Rectal smooth muscle tissue (tissue), 1 donor: ENCODE data around the gene PCED1A.
A peak's percentile ranks its signal among the peaks of the same experiment; 100 is the strongest.

Source experiments
- H3K27ac ChIP-seq: one replicate; pipeline ENCODE4 v1.7.0; 2013; ENCODE audit warnings: low read depth, low read length, inconsistent platforms
- H3K27me3 ChIP-seq: one replicate; pipeline ENCODE4 v1.7.0; 2013; ENCODE audit warnings: low read length; ENCODE audit not compliant: control insufficient read depth, insufficient read depth
- H3K36me3 ChIP-seq: one replicate; pipeline ENCODE4 v1.7.0; 2013; ENCODE audit warnings: low read length; ENCODE audit not compliant: control insufficient read depth, insufficient read depth
- H3K4me1 ChIP-seq: one replicate; pipeline ENCODE4 v1.7.0; 2013; ENCODE audit warnings: low read length; ENCODE audit not compliant: control insufficient read depth, insufficient read depth
- H3K4me3 ChIP-seq: one replicate; pipeline ENCODE4 v1.7.0; 2013; ENCODE audit warnings: low read length
- H3K9ac ChIP-seq: one replicate; pipeline ENCODE4 v1.7.0; 2013; ENCODE audit warnings: low read length

The PCED1A gene

GRCh38 chr20:2805689-2806350 is 34.6 kb downstream of the PCED1A start:
- Histone ChIP-seq H3K9ac (no peak overlapping the region), H3K27ac (no peak overlapping the region), H3K36me3 (no peaks in the 10 kb centered on the region), H3K4me3 (no peak overlapping the region), H3K4me1 (no peaks in the 10 kb centered on the region), H3K27me3 (peaks cover 8% of the 10 kb centered on the region)

DNA sequence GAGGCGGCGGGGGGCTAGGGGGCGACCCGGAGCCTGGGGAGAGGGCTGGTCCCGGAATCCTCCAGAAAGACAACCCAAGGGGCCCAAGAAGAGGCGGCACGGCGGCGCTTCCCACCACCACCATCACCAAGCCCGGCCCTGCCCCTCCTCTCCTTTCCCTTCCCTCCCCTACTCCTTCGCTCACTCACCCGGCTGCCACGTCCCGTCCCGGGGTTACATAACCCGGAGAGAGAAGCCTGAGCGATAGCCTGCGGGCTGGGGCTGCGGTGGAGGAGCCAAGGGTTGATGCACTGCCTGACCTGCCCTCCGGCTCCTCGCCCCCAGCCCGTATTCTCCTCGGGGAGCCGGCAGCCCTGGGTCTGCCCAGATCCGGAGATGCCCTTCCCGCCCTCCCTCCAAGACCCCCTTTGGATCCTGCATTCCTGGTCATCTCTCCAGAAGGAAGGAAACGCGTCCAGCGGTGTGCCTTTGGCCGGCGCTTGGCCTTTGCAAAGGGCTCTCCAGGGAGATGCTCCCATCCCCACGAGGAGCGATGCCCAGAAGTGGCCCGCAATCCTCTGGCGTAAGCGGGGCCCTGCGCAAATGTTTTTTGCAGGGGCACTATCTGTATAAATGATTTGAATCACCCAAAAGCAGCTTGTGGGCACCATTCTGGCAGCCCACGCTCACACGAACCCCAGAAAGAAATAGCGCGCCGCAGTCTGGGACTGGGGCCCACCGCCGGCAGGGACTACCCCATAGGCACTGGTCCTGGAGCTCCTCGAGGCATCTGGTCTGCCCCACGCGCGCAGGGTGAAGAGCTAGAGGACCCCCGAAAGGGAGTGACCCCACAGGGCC is 35.4 kb downstream of the PCED1A start:
- H3K36me3 ChIP-seq: no peaks in the 10 kb centered on the region
- H3K27me3 ChIP-seq: peaks cover 11% of the 10 kb centered on the region
- H3K4me3 ChIP-seq: no peak overlapping the region
- no peak overlapping the region for H3K27ac ChIP-seq
- no peak overlapping the region for H3K9ac ChIP-seq
- no peaks in the 10 kb centered on the region for H3K4me1 ChIP-seq

- Histone ChIP-seq H3K27me3 (peaks cover 14% of the 10 kb centered on the region), H3K36me3 (no peaks in the 10 kb centered on the region), H3K4me3 (no peak overlapping the region), H3K27ac (no peak overlapping the region), H3K4me1 (no peaks in the 10 kb centered on the region), H3K9ac (no peak overlapping the region)
Observed at GRCh38 chr20:2804041-2804828, 36.2 kb downstream of the PCED1A start.

GRCh38 chr20:2801286-2801728 is 39.1 kb downstream of the PCED1A start:
- H3K27me3 ChIP-seq: peaks cover 14% of the 10 kb centered on the region
- H3K9ac ChIP-seq: no peak overlapping the region
- no peaks in the 10 kb centered on the region for H3K4me1 ChIP-seq
- no peaks in the 10 kb centered on the region for H3K36me3 ChIP-seq
- H3K4me3 ChIP-seq: no peak overlapping the region
- H3K27ac ChIP-seq: no peak overlapping the region

DNA sequence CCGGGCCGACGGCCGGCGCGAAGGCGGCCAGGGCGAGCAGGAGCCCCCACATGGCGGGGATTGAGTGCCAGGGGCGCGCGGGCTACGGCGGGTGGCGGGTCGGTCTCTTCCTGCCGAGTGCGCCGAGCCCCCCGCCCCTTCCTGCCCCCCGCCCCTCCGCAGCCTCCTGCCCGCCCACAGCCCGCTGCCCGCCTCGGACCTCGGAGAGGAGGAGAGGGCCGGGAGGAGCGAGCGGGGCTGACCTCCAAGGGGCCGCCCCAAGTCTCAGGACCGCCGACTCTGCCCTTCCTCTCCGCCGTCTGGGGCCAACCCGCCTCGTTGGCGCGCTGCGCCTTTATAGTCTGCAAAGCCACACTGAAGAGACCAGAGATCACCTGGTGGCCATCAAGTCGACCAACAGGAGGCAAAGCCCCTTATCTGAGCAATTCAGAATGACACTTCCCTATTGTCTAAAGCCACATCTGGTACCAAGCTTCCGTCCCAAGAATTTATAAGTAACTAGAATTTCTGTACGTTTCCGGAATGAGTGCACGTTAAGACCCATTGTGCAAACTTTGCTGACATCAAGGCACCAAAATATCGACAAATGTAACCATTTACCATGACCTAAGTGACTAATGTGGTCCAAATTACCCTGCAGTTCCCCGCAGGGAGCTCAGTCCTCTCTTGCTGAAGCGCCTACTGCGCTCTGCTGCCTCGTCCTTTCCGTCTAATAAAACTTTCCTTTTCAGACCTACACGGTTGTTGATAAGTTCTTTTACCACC is 39.8 kb downstream of the PCED1A start, which contains the start of gene CPXM1:
TSS of gene CPXM1 (minus strand) at position 107 of the 765 bp plus-strand sequence. CDS start at position 52, 55 bp downstream.
- Histone ChIP-seq H3K27ac (no peak within 1 kb of the TSS), H3K9ac (no peak within 1 kb of the TSS), H3K36me3 (no peaks in the 10 kb centered on the region), H3K4me1 (no peaks in the 10 kb centered on the region), H3K27me3 (peaks cover 14% of the 10 kb centered on the region), H3K4me3 (peak within 1 kb of the TSS; percentile 50)

DNA sequence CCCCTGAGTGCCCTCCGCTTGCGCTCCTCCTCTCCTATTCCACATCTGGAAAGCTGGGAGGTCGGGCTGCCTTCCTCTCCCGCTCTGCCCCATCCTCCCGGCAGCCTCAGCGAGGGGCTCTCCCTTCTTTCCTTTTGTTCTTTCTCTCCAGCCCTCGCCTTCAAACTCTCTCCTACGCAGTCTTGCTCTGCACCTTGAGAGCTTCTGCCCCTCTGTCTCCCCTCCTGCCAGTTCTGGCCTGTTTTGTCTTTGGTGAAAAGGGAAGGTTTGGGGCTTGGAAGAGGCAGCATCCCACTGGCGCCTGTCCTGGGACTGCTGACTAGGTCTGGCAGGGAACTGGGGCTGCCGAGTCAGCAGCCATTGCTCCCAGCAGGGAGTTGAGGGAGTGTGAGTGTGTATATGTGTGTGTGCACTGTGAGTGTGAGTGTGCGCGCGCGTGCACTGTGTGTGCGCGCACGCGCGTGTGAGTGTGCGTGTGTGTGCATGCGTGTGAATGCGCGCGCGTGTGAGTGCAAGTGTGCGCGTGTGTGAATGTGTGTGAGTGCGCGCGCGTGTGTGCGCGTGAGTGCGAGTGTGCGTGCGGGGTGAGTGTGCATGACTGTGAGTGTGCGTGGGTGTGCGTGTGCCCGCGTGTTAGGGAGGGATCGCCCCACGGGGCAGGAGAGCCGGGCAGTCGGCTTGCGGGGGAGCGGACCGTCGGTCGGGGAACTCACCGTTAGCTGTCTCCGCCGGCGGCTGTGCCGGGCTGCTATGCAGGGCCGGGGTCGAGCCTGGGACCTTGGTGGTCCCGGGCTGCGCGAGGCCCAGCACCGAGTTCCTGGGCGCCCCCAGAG is 40.6 kb downstream of the PCED1A start:
- peaks cover 14% of the 10 kb centered on the region for H3K27me3 ChIP-seq

GRCh38 chr20:2799271-2799670 is 41.2 kb downstream of the PCED1A start:
- Histone ChIP-seq H3K9ac (no peak overlapping the region), H3K4me1 (no peaks in the 10 kb centered on the region), H3K27ac (no peak overlapping the region), H3K36me3 (no peaks in the 10 kb centered on the region), H3K4me3 (no peak overlapping the region), H3K27me3 (peaks cover 14% of the 10 kb centered on the region)

More for the DNA sequence above, 40.6 kb downstream of the PCED1A start:
- H3K4me1 ChIP-seq: no peaks in the 10 kb centered on the region
- H3K4me3 ChIP-seq: peak overlapping the region; percentile 50
- H3K27ac ChIP-seq: no peak overlapping the region
- no peak overlapping the region for H3K9ac ChIP-seq
- no peaks in the 10 kb centered on the region for H3K36me3 ChIP-seq

DNA sequence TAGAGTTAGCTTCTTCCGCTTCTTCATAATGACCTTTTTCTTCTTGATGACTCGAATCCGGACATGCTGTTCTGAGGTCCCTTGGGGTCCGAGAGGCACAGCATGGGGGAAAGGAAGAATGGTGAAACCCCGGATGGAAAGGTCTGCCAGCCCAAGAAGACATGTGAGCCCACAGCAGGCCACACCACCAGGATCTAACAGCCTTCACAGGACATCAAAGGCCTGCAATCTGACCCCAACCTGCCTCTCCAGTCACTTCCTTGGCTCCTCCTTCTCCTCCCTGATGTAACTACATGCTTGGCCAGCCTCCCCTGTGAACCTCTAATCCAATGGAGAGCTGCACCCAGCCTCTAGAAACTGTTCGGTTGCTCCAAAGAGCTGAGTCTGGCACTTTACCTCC is 41.6 kb downstream of the PCED1A start:
- H3K4me3 ChIP-seq: no peak overlapping the region
- no peak overlapping the region for H3K9ac ChIP-seq
- no peaks in the 10 kb centered on the region for H3K4me1 ChIP-seq
- H3K27me3 ChIP-seq: peaks cover 14% of the 10 kb centered on the region
- no peak overlapping the region for H3K27ac ChIP-seq
- no peaks in the 10 kb centered on the region for H3K36me3 ChIP-seq

DNA sequence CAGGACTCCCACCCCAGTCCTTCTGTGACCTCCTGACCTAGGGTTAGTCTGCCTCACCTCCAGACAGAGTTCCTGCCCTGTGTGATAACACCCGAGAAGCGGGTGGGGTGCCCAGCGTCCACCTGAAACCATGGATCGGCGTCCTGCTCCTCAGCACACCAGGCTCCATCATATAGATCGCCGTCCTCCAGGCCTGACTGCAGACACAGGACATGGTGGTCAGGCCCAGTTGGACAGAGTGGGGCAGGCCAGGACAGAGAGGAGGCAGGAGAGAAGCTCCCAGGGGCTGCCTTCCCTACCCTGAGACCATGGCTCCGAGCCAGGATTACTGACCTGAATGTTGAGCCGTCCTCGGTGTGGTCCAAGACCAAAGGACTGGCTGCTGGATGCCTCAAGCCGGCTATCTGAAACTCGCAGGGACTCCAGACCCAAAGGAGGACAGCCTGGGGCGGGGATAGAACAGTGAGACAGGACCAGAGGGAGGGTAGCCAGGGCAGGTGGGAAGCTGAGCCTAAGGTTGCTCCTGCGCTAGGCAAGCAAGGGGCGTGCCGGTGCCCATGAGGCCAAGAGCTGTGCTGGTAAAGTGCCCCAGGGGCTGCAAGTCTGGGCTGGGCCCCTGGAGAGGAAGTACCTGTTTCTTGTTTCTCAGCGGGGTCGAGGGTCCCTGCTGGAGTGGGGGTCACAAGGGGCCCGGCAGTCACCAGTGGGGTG is 42.2 kb downstream of the PCED1A start:
- H3K4me1 ChIP-seq: no peaks in the 10 kb centered on the region
- no peak overlapping the region for H3K27ac ChIP-seq
- no peaks in the 10 kb centered on the region for H3K36me3 ChIP-seq
- H3K9ac ChIP-seq: no peak overlapping the region
- no peak overlapping the region for H3K4me3 ChIP-seq
- H3K27me3 ChIP-seq: peaks cover 14% of the 10 kb centered on the region

DNA sequence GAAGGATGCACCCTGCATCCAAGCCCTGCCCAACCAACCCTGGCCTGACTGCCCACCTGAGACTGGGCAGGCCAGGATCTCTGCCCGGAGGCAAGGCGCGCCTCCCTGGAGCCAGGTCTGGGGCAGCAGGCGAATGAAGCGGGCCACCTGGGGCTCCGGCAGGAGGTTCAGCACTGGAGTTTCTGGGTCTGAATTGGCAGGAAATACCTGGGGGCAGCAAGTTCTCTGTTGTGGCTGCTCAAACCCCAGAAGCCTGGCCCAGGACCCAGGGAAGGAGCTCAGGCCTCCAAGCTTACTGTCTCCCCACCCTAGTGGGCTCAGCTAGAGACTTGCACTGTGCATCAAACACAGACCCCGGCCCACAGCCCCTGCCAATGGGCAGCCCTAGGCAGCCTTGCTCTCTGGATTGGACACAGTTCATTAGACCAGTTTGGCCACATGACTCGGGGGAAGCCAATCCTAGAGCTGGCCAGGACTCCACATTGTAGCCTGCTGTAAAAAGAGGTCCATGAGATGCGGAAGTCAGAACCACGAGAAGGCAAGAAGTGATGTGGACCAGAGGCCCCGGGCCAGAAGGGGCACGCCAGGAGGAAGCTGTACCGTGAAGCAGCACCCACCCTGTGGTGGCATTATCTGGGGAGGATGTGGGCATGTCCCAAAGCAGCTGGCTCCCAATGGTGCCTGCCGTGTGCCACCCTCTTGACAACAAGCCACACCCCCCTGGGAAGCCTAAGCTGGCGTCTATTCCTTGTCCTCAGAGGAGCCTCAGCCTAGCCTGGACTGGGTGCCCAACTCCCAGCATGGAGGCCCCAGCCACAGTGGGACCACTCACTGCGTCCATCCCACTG is 43.1 kb downstream of the PCED1A start:
- Histone ChIP-seq H3K27me3 (peaks cover 14% of the 10 kb centered on the region), H3K36me3 (no peaks in the 10 kb centered on the region), H3K27ac (no peak overlapping the region), H3K9ac (no peak overlapping the region), H3K4me3 (no peak overlapping the region), H3K4me1 (no peaks in the 10 kb centered on the region)
